Smooth muscle cell of the brain vasculature (primary cell): ENCODE measurements around the gene C6orf136.

Experiments
- DNase-seq: peaks from one replicate; pipeline ENCODE4 v3.0.0-alpha.2; 2012; ENCODE audit warnings: low read depth, low spot score

Gene C6orf136

GRCh38 chr6:30686908-30687658 is 40.1 kb downstream of the C6orf136 start:
- peak; percentile 90 for DNase-seq

GRCh38 chr6:30687659-30688431 is 40.9 kb downstream of the C6orf136 start:
- no peak for DNase-seq

- DNase-seq, result no peak
Measured at GRCh38 chr6:30688569-30688968, 41.6 kb downstream of the C6orf136 start.

DNA sequence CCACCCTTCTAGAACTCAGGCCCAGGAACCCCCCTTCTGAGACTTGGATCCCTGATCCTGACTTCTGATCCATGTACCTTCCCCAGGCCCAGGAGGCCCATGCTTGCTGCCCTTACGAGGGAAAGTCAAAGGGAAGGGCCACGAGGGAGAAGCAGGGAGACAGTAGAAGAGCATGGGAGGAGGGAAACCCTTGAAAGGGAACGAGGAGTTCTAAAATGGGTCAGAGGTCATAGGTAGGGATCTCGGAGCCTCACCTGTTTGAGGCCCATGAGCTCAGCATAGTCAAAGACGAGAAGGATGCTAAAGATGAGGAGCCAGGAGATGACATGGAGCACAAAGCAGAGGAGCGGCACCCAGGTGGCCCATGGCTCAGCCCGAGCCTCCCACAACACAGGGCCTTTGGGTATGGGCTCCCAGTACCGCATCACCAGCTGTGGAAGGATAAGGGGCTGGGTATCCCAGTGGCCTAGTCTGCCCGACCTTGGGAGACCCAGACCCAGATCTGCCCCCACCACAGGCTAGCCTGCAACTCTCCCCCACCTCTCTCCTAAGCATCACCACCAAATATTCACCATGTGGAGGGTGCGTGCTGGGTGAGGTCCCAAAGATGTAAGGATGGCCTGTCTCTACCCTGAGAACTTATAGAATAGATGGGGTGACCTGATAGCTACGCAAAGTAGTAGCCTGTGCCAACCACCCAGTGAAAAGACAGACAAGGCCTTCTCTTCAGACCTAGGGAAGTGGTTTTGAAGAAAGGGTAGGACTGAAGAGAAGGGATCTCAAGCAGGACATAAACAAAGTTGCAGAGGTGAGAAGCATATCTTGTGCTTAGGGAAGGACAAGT is 42.3 kb downstream of the C6orf136 start:
- no peak for DNase-seq

DNA sequence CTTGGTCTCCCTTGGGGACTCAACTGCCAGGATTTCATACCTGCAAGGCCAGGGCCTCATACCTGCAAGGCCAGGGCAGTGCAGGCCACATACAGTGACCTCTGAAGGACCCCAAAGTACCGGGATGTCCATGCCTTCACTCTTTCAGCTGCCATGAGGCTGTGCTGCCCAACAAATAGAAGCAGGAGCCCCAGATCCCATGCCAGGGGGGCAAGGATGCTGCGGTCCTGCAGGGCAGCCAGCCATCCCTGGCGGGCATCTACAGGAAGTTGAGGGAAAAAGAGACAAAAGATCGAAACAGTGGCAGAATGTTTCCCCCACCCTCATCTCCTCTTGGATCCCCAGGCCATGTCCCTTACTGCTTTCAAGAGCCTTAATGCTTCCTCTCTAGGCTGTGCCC is 43.1 kb downstream of the C6orf136 start:
- DNase-seq, result no peak

DNA sequence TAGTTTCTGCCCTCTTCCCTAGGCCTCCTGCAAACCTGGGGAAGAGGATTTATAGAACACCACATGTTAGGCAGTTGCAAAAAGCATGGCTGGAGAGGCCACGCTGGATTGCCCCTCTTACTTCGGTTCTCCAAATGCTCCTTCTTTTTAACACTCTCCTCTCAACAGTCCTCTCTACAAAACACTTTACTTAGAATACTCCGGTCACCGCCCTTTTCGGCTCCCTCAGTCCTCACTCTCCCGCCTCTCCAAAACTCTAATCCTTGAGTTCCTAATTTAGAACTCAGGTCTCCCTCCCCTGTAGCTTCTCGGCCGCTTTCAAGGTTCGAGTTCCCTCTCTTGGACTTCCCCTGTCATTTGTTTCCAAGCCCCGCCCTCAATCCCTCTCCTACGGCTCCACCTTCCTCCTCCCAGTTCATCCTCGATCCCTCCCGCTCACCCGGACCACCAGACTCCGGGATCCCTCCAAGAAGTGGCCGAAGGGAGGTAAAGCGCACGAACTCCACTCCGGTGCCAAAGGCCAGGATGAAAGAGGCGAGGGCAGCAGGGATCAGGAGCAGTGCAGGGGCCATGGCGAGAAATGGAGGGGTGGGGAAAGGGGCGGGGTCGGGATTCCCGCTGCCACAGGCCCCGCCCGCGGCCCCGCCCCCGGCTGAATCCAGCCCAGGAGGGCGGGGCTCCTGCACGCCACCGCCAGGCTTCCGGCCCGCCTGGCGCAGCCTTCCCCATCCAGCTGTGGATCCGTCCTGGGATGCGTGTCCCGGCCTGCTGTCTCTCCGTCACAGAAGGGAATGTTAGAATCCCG is 43.7 kb downstream of the C6orf136 start, which contains the start of gene NRM:
Gene NRM (minus strand): TSS at position 582 of the 805 bp plus-strand sequence. CDS start 10 bp downstream, at position 572.
- DNase-seq, result no peak

GRCh38 chr6:30691208-30691847 is 44.4 kb downstream of the C6orf136 start:
- DNase-seq, result no peak

DNA sequence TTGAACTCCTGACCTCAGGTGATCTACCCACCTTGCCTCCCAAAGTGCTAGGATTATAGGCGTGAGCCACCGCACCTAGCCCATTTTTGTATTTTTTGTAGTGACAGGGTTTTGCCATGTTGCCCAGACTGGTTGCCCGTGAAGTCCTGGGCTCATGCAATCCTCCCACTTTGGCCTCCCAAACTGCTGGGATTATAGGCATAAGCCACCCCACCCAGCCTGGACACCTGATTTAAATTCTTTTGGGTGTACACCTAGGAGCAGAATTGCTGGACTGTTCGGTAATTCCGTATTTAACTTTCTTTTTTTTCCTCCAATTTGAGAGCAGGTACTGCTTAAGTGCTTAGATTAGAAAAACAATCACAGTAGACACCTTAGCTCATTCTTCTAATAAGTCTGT is 49.5 kb downstream of the C6orf136 start:
- DNase-seq, result no peak

DNA sequence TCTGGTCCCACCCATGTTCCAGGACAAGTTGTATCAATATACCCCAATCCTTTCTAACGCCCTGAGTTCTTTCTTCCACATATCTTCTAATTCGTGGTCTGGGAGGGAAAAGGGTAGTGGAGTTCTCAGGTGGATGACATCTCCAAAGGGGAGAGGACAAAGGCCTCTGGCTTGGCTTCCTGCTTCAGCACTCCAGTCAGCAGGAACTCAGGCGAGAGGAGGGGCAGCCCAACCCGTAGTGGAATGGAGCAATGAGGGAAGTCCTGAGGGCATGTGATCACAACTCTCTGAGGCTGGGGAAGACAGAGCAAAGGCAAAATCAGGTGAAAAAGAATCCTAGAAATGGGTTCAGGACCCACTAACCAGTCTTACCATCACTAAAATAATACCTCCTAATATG is 53.4 kb downstream of the C6orf136 start:
- DNase-seq, result no peak
